Ammon's horn (tissue), 1 donor: ENCODE data around the gene KDELR1.
A peak's percentile ranks its signal among the peaks of the same experiment; 100 is the strongest.

Experiments
- DNase-seq: peaks from one replicate; pipeline ENCODE4 v3.0.0-alpha.2; 2016; ENCODE audit warnings: low spot score

The KDELR1 gene

GRCh38 chr19:48342414-48342738 lies 49.0 kb downstream of the KDELR1 start:
- DNase-seq = no peak

- peak; percentile 64 for DNase-seq
These were observed 49.6 kb downstream of the KDELR1 start for GRCh38 chr19:48341515-48342413.

- DNase-seq = no peak
These were observed 50.4 kb downstream of the KDELR1 start for GRCh38 chr19:48340995-48341394.

- DNase-seq = no peak
These were observed 52.4 kb downstream of the KDELR1 start for GRCh38 chr19:48338802-48339503.

- no peak for DNase-seq
These were observed 53.0 kb downstream of the KDELR1 start for GRCh38 chr19:48338253-48338755.

- DNase-seq = peak; percentile 85
These were observed 57.6 kb downstream of the KDELR1 start for GRCh38 chr19:48333467-48334384.

- DNase-seq = peak; percentile 96
These were observed 58.5 kb downstream of the KDELR1 start for GRCh38 chr19:48332662-48333466.
